H1 (cell line): Measurements from ENCODE around the gene YBX2. TPM values are rescaled to one million over a fixed set of nuclear protein-coding genes. Genes with fewer than 3 reads are reported as not detected.

ENCODE experiments used
- FOSL1 ChIP-seq: IDR thresholded peaks from 2 replicates; pipeline ENCODE4 v1.6.1; 2011; ENCODE audit warnings: mild to moderate bottlenecking, low read depth, low read length, moderate library complexity; ENCODE audit not compliant: insufficient read depth
- HDAC2 ChIP-seq, 2 experiments: fragments of 300-600 bp in 1 of 2; sonication (generic) in 1 of 2; IDR thresholded peaks; 2 replicates each; pipeline ENCODE4 v1.6.1; 2011 to 2012; ENCODE audit warnings: low read depth in 2 of 2, low read length in 2 of 2, mild to moderate bottlenecking in 2 of 2, moderate library complexity in 2 of 2, borderline replicate concordance in 1 of 2, inconsistent platforms in 1 of 2
- KDM4A ChIP-seq: IDR thresholded peaks from one replicate; pipeline ENCODE4 v1.7.1; 2012; ENCODE audit warnings: low read depth, mild to moderate bottlenecking, moderate library complexity, low read length, inconsistent platforms; ENCODE audit not compliant: severe bottlenecking
- KDM5A ChIP-seq: fragments of 200-600 bp; IDR thresholded peaks from 2 replicates; pipeline ENCODE4 v1.7.1; 2012; ENCODE audit warnings: mild to moderate bottlenecking, low read length, inconsistent platforms, mixed read lengths
- POU5F1 ChIP-seq: IDR thresholded peaks from 2 replicates; pipeline ENCODE4 v1.6.1; 2011; ENCODE audit warnings: low read depth, mild to moderate bottlenecking, low read length, moderate library complexity
- TCF12 ChIP-seq: IDR thresholded peaks from 2 replicates; pipeline ENCODE4 v1.6.1; 2011; ENCODE audit warnings: low read depth, mild to moderate bottlenecking, low read length
- polyA plus RNA-seq, 7 experiments: library from polyadenylated mRNA; depleted of rRNA in 3 of 7; stranded (reverse) in 5 of 7; unstranded in 2 of 7; fragments of >200 nt in 5 of 7; fragments of 200-250 nt in 2 of 7; gene quantifications; 1 replicate in 5 of 7; 2 replicates in 1 of 7; 4 replicates in 1 of 7; pipeline versions ENCODE4 v1.2.1 to v1.2.3, GENCODE V29; 2011 to 2013; ENCODE audit warnings: missing spikeins in 2 of 7, mixed read lengths in 2 of 7
- total RNA-seq: library from RNA; stranded (reverse); fragmentation: NEBNext Ultra II Directional; extraction: Animal tissue kit (Norgen Biotek cat#: 25700); gene quantifications from 2 replicates; pipeline ENCODE4 v1.2.1, GENCODE V29; 2021
- TF ChIP-seq, protein P1 (sequence below): IDR thresholded peaks from 2 replicates; pipeline ENCODE4 v1.6.1; 2011; ENCODE audit warnings: low read depth, mild to moderate bottlenecking, low read length; ENCODE audit not compliant: insufficient read depth

The YBX2 gene
- total and polyA plus RNA-seq, 2 of the 8 experiments (the other 6 are each of a cell fraction or from before 2014, with no cell fraction given): 19.2 to 30.5 TPM

DNA sequence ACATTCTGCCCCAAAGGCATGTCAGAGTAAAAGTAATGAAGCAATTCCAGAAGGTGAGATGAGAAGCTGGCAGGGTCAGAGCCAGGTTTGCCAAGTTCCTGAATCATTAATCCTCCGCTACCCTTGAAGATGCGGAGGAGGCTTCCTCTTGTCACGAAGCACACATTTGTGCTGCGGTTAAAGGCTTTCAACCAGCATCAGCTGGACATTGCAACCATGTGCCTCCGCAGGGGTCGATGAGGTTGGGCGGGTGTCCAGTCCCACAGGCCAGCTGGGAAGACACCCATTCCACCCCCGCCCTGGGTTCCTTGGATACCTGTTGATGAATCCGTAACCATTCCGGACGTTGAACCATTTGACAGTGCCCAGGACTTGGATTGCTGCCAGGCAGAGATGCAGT, 1.3 kb downstream of the YBX2 start (continued):
- TF ChIP-seq FOSL1 (no peak), KDM5A (no peak), HDAC2 (IDR thresholded peaks at IDR 0.05; ENCODE audit: borderline replicate concordance in 1 of 2, low read depth in 2 of 2, low read length in 2 of 2) (no peak), KDM4A (no peak), TCF12 (no peak), POU5F1 (no peak)
- TF ChIP-seq, protein P1, sequence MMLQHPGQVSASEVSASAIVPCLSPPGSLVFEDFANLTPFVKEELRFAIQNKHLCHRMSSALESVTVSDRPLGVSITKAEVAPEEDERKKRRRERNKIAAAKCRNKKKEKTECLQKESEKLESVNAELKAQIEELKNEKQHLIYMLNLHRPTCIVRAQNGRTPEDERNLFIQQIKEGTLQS: no peak
